ENCODE measurements around the gene ELK1.
"Not testable (repeated sequence)": the region's sequence is repeated elsewhere in the genome, so short reads cannot be mapped to it uniquely, and the experiment has no call there.

Gene ELK1

GRCh38 chrX:47687263-47687662 is 36.9 kb upstream of the ELK1 start:
- TF ChIP-seq EZH2phosphoT487 (IDR thresholded peaks at IDR 0.05; ENCODE audit: borderline replicate concordance), result no peak
- TF ChIP-seq CTCF (conservative IDR thresholded peaks at IDR 0.05; ENCODE audit: low read length), result no peak

GRCh38 chrX:47683829-47684205 is 33.5 kb upstream of the ELK1 start:
- Histone ChIP-seq H3F3A (ENCODE audit: low read depth) (no peaks in the 10 kb centered on the region), H3K9me2 (replicated peaks; ENCODE audit: low read depth, low read length) (no peaks in the 10 kb centered on the region), H3K4me3 (ENCODE audit: low read length, poor library complexity, severe bottlenecking) (no peak overlapping the region), H3K27me3 (ENCODE audit: insufficient read depth, low read length, poor library complexity, severe bottlenecking) (no peaks in the 10 kb centered on the region), H3K4me2 (ENCODE audit: low read depth, low read length, poor library complexity, severe bottlenecking) (no peak overlapping the region), H3K9ac (ENCODE audit: low read depth, low read length, poor library complexity, severe bottlenecking) (no peak overlapping the region), H2AFZ (ENCODE audit: low read length) (no peak overlapping the region), H3K4me1 (ENCODE audit: insufficient read depth, low read length, poor library complexity, severe bottlenecking) (no peaks in the 10 kb centered on the region), H3K36me3 (ENCODE audit: insufficient read depth, low read length) (no peaks in the 10 kb centered on the region), H4K20me1 (ENCODE audit: insufficient read depth, low read length, poor library complexity, severe bottlenecking) (no peaks in the 10 kb centered on the region), H3K9me3 (ENCODE audit: insufficient read depth, low read depth, low read length) (no peaks in the 10 kb centered on the region), H3K79me2 (ENCODE audit: insufficient read depth, low read length) (no peaks in the 10 kb centered on the region)
- TF ChIP-seq CTCF (conservative IDR thresholded peaks at IDR 0.05; ENCODE audit: low read length) (no peak), EZH2phosphoT487 (IDR thresholded peaks at IDR 0.05; ENCODE audit: borderline replicate concordance) (no peak)

More at GRCh38 chrX:47687263-47687662, 36.9 kb upstream of the ELK1 start:
- Histone ChIP-seq H3K9me3 (ENCODE audit: insufficient read depth, low read depth, low read length) (no peaks in the 10 kb centered on the region), H3K4me3 (ENCODE audit: low read length, poor library complexity, severe bottlenecking) (no peak overlapping the region), H3K79me2 (ENCODE audit: insufficient read depth, low read length) (no peaks in the 10 kb centered on the region), H3K9me2 (replicated peaks; ENCODE audit: low read depth, low read length) (no peaks in the 10 kb centered on the region), H4K20me1 (ENCODE audit: insufficient read depth, low read length, poor library complexity, severe bottlenecking) (no peaks in the 10 kb centered on the region), H3K4me2 (ENCODE audit: low read depth, low read length, poor library complexity, severe bottlenecking) (no peak overlapping the region), H3K36me3 (ENCODE audit: insufficient read depth, low read length) (no peaks in the 10 kb centered on the region), H3K9ac (ENCODE audit: low read depth, low read length, poor library complexity, severe bottlenecking) (no peak overlapping the region), H3K4me1 (ENCODE audit: insufficient read depth, low read length, poor library complexity, severe bottlenecking) (no peaks in the 10 kb centered on the region), H3F3A (ENCODE audit: low read depth) (no peaks in the 10 kb centered on the region), H3K27me3 (ENCODE audit: insufficient read depth, low read length, poor library complexity, severe bottlenecking) (no peaks in the 10 kb centered on the region), H2AFZ (ENCODE audit: low read length) (no peak overlapping the region)

- Histone ChIP-seq H3K79me2 (ENCODE audit: insufficient read depth, low read length) (no peaks in the 10 kb centered on the region), H3K4me1 (ENCODE audit: insufficient read depth, low read length, poor library complexity, severe bottlenecking) (no peaks in the 10 kb centered on the region), H3K4me2 (ENCODE audit: low read depth, low read length, poor library complexity, severe bottlenecking) (no peak overlapping the region), H3K27me3 (ENCODE audit: insufficient read depth, low read length, poor library complexity, severe bottlenecking) (no peaks in the 10 kb centered on the region), H3K36me3 (ENCODE audit: insufficient read depth, low read length) (no peaks in the 10 kb centered on the region), H3K9ac (ENCODE audit: low read depth, low read length, poor library complexity, severe bottlenecking) (no peak overlapping the region), H3K4me3 (ENCODE audit: low read length, poor library complexity, severe bottlenecking) (no peak overlapping the region), H3K9me3 (ENCODE audit: insufficient read depth, low read depth, low read length) (no peaks in the 10 kb centered on the region), H3K9me2 (replicated peaks; ENCODE audit: low read depth, low read length) (no peaks in the 10 kb centered on the region), H4K20me1 (ENCODE audit: insufficient read depth, low read length, poor library complexity, severe bottlenecking) (no peaks in the 10 kb centered on the region), H3F3A (ENCODE audit: low read depth) (no peaks in the 10 kb centered on the region), H2AFZ (ENCODE audit: low read length) (no peak overlapping the region)
- TF ChIP-seq CTCF (conservative IDR thresholded peaks at IDR 0.05; ENCODE audit: low read length) (no peak), EZH2phosphoT487 (IDR thresholded peaks at IDR 0.05; ENCODE audit: borderline replicate concordance) (no peak)
These were observed 32.9 kb upstream of the ELK1 start for GRCh38 chrX:47683184-47683828.

GRCh38 chrX:47675959-47676859 is 25.8 kb upstream of the ELK1 start:
- not testable (repeated sequence) for H4K20me1 ChIP-seq (ENCODE audit: insufficient read depth, low read length, poor library complexity, severe bottlenecking); H3K4me2 ChIP-seq (ENCODE audit: low read depth, low read length, poor library complexity, severe bottlenecking); H3K79me2 ChIP-seq (ENCODE audit: insufficient read depth, low read length); H3F3A ChIP-seq (ENCODE audit: low read depth); H3K27me3 ChIP-seq (ENCODE audit: insufficient read depth, low read length, poor library complexity, severe bottlenecking); H3K9ac ChIP-seq (ENCODE audit: low read depth, low read length, poor library complexity, severe bottlenecking); H3K4me3 ChIP-seq (ENCODE audit: low read length, poor library complexity, severe bottlenecking); H2AFZ ChIP-seq (ENCODE audit: low read length); H3K36me3 ChIP-seq (ENCODE audit: insufficient read depth, low read length); H3K9me2 ChIP-seq (replicated peaks; ENCODE audit: low read depth, low read length); H3K9me3 ChIP-seq (ENCODE audit: insufficient read depth, low read depth, low read length); H3K4me1 ChIP-seq (ENCODE audit: insufficient read depth, low read length, poor library complexity, severe bottlenecking)

All from Loucy (cell line).